NB4 (cell line): ENCODE measurements around the gene PLAAT5.
"Not testable (repeated sequence)": the region's sequence is repeated elsewhere in the genome, so short reads cannot be mapped to it uniquely, and the experiment has no call there.

ENCODE experiments used
- MYC ChIP-seq: IDR thresholded peaks from 2 replicates; pipeline ENCODE4 v1.6.1; 2011; ENCODE audit warnings: low read depth, low read length
- POLR2A ChIP-seq: IDR thresholded peaks from 2 replicates; pipeline ENCODE4 v1.6.1; 2011; ENCODE audit warnings: mild to moderate bottlenecking; ENCODE audit not compliant: insufficient read length; ENCODE audit errors: extremely low read depth
- TF ChIP-seq, protein P1 (sequence below): IDR thresholded peaks from one replicate; pipeline ENCODE4 v1.5.1; 2012; ENCODE audit warnings: low read depth, low read length
- TF ChIP-seq, protein P2 (sequence below): IDR thresholded peaks from 2 replicates; pipeline ENCODE4 v1.6.1; 2011; ENCODE audit warnings: low read depth, low read length

DNA sequence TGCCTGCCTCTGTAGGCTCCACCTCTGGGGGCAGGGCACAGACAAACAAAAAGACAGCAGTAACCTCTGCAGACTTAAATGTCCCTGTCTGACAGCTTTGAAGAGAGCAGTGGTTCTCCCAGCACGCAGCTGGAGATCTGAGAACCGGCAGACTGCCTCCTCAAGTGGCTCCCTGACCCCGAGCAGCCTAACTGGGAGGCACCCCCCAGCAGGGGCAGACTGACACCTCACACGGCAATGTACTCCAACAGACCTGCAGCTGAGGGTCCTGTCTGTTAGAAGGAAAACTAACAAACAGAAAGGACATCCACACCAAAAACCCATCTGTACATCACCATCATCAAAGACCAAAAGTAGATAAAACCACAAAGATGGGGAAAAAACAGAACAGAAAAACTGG, 55.1 kb downstream of the PLAAT5 start:
- TF ChIP-seq, protein P1, sequence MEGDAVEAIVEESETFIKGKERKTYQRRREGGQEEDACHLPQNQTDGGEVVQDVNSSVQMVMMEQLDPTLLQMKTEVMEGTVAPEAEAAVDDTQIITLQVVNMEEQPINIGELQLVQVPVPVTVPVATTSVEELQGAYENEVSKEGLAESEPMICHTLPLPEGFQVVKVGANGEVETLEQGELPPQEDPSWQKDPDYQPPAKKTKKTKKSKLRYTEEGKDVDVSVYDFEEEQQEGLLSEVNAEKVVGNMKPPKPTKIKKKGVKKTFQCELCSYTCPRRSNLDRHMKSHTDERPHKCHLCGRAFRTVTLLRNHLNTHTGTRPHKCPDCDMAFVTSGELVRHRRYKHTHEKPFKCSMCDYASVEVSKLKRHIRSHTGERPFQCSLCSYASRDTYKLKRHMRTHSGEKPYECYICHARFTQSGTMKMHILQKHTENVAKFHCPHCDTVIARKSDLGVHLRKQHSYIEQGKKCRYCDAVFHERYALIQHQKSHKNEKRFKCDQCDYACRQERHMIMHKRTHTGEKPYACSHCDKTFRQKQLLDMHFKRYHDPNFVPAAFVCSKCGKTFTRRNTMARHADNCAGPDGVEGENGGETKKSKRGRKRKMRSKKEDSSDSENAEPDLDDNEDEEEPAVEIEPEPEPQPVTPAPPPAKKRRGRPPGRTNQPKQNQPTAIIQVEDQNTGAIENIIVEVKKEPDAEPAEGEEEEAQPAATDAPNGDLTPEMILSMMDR: not testable (repeated sequence)
- not testable (repeated sequence) for TF ChIP-seq POLR2A, MYC
- TF ChIP-seq, protein P2, sequence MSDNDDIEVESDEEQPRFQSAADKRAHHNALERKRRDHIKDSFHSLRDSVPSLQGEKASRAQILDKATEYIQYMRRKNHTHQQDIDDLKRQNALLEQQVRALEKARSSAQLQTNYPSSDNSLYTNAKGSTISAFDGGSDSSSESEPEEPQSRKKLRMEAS: not testable (repeated sequence)
